ACC112 (cell line): ENCODE results near the gene DENND2C.
A peak's percentile ranks its signal among the peaks of the same experiment; 100 is the strongest.

Experiments used
- H2AFZ ChIP-seq: fragments of 200-600 bp; sonication (generic); one replicate; pipeline ENCODE4 v1.6.0; 2017; ENCODE audit warnings: antibody characterized with exemption, low read length; ENCODE audit not compliant: unreplicated experiment
- H3K27ac ChIP-seq: fragments of 200-600 bp; sonication (generic); 2 replicates; pipeline ENCODE4 v1.5.1; 2014; ENCODE audit warnings: low read depth, mild to moderate bottlenecking, antibody characterized with exemption, low read length, moderate library complexity
- H3K27me3 ChIP-seq: fragments of 200-600 bp; sonication (generic); 2 replicates; pipeline ENCODE4 v1.6.1; 2014; ENCODE audit warnings: mild to moderate bottlenecking, antibody characterized with exemption, low read length, moderate library complexity, mixed read lengths; ENCODE audit not compliant: insufficient read depth
- H3K36me3 ChIP-seq: fragments of 200-600 bp; sonication (generic); 2 replicates; pipeline ENCODE4 v1.6.1; 2016; ENCODE audit warnings: mild to moderate bottlenecking, antibody characterized with exemption, low read length, moderate library complexity, mixed read lengths; ENCODE audit not compliant: insufficient read depth
- H3K4me1 ChIP-seq: fragments of 200-600 bp; sonication (generic); one replicate; pipeline ENCODE4 v1.6.1; 2016; ENCODE audit warnings: low read length, mixed read lengths; ENCODE audit not compliant: insufficient read depth, unreplicated experiment, control insufficient read depth
- H3K4me3 ChIP-seq: fragments of 200-600 bp; sonication (generic); 2 replicates; pipeline ENCODE4 v1.5.1; 2014; ENCODE audit warnings: mild to moderate bottlenecking, low read depth, low read length
- H3K79me2 ChIP-seq: fragments of 200-600 bp; sonication (generic); one replicate; pipeline ENCODE4 v1.6.0; 2016; ENCODE audit warnings: low read length; ENCODE audit not compliant: control insufficient read depth, unreplicated experiment, insufficient read depth

Gene DENND2C

DNA sequence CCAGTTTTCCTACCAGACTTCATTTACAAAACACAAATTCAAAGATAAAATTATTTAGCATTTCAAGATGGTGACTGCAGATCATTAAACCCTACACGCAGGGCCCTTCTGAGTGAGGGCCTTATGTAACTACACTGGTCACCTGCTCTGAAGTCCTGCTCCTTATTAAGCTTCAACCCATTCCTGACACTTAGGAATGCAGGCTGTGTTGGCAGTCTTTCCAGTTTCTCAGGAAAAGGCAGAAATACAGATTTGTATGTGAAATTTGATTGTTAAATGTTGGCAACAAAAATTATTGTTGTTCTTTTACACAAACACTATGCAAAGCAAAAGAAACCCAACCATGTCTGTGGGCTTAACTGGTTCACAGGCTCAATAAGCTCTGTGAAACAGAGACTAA lies 62.6 kb downstream of the DENND2C start:
- no peak overlapping the region for H3K4me3 ChIP-seq

DNA sequence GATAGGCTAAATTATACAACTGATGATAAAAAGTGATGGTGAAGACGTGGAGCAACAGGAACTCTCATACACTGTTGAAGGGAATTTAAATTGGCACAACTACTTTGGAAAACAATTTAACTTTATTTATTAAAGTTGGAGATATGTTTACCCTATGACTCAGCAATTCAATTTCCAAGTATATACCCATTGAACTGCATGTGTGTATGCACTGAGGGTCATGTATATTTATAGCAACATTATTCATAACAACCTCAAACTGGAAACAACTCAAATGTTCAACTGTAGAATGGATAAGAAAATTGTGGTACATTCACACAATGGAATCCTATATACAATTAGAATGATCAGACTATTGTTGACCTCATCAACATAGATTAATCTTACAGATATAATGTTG lies 71.9 kb downstream of the DENND2C start:
- no peaks in the 10 kb centered on the region for H3K27me3 ChIP-seq

More for the DNA sequence above, 62.6 kb downstream of the DENND2C start:
- Histone ChIP-seq H3K27ac (no peak overlapping the region), H2AFZ (no peak overlapping the region), H3K79me2 (no peaks in the 10 kb centered on the region), H3K27me3 (no peaks in the 10 kb centered on the region), H3K4me1 (no peaks in the 10 kb centered on the region), H3K36me3 (no peaks in the 10 kb centered on the region)

DNA sequence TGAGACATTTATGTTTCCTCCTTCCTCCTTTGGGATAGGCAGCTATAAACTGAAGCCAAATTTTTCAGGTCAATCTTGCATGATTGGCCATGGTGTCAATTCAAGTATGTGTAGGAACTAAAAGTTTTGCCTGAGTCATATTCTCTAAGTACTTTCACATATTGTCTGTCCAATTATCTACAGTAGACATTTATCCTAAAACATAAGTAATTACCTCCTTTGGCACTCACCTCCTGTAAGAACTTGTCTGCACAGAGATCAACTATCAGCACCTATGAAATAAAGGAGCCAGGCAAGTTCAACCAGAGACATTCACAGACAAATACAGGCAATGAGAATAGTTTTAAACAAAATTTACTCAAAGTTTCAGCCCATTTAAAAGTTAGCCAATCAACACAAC lies 74.2 kb downstream of the DENND2C start:
- H3K79me2 ChIP-seq, result no peaks in the 10 kb centered on the region
- no peaks in the 10 kb centered on the region for H3K36me3 ChIP-seq
- H3K27ac ChIP-seq, result no peak overlapping the region
- no peaks in the 10 kb centered on the region for H3K27me3 ChIP-seq
- no peak overlapping the region for H2AFZ ChIP-seq
- H3K4me1 ChIP-seq, result peaks cover 7% of the 10 kb centered on the region
- H3K4me3 ChIP-seq, result no peak overlapping the region

More for the DNA sequence above, 71.9 kb downstream of the DENND2C start:
- peaks cover 7% of the 10 kb centered on the region for H3K4me1 ChIP-seq
- no peaks in the 10 kb centered on the region for H3K36me3 ChIP-seq
- H2AFZ ChIP-seq, result peak overlapping the region; percentile 5
- no peaks in the 10 kb centered on the region for H3K79me2 ChIP-seq
- H3K27ac ChIP-seq, result peak overlapping the region; percentile 10; the same call in 1 of the 2 replicates
- H3K4me3 ChIP-seq, result no peak overlapping the region

DNA sequence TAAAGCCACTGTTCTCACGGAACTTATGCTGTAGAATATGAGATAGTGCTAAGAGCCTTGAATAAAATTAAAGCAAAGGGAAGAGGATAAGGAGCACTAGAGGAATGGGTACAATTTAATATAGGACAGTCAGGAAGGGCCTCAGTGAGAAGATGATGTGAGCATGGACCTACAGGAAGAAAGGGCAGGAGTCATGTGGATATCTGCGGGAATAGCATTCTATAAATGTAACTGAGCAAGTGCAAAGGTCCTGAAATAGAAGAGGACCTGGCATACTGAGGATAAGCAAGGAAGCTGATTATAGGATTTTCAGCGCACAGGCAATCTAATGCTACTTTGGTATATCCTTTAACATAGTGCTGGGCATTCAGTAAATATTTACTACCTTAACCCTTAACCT lies 75.8 kb downstream of the DENND2C start:
- no peaks in the 10 kb centered on the region for H3K36me3 ChIP-seq
- H3K27ac ChIP-seq, result no peak overlapping the region
- no peak overlapping the region for H2AFZ ChIP-seq
- no peaks in the 10 kb centered on the region for H3K27me3 ChIP-seq
- no peaks in the 10 kb centered on the region for H3K79me2 ChIP-seq
- no peak overlapping the region for H3K4me3 ChIP-seq
- peaks cover 7% of the 10 kb centered on the region for H3K4me1 ChIP-seq

DNA sequence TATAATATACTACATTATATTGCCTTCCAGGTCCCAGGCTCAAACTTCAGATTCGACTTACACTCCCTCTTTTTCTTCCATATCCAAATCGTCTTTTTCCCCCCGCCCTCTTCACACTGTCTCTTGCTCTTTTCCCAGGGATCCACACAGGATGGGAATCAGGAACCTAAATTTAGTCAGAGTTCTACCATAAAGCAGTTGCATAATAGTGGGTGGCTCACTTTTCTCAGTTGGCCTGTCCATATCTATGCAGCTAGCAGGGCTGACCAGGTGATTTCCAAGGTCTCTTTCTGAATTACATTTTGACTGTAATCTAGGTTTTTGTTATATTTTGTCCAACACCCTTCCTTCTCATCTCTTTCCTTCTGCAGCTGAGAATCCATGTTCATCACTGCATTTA lies 80.7 kb downstream of the DENND2C start:
- no peaks in the 10 kb centered on the region for H3K36me3 ChIP-seq
- no peak overlapping the region for H3K27ac ChIP-seq
- no peaks in the 10 kb centered on the region for H3K27me3 ChIP-seq
- H3K79me2 ChIP-seq, result no peaks in the 10 kb centered on the region
- no peak overlapping the region for H3K4me3 ChIP-seq
- no peak overlapping the region for H2AFZ ChIP-seq
- peaks cover 8% of the 10 kb centered on the region for H3K4me1 ChIP-seq

DNA sequence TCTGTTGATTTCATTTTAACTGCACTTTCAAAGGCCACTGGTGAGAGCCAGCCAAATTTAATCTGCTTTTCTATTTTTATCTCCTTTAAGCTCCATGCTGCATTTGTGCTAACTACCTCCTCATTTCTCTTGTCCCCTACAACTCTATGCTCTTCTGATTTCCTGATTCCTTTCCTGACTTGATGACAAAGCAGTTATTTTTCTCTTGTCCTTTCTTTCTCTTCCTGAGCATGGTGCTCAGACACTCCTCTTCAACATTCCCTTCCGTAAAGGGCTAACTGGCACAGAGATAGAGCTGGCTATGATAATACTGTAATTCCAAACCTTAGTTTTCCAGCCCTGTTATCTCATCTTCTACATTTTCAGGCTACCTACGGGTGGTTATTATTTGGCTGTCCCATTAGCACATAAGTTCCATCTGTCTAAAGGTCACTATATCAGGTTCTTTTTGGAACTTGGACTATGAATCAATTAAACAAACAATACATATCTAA lies 81.6 kb downstream of the DENND2C start:
- no peak overlapping the region for H3K4me3 ChIP-seq
- no peaks in the 10 kb centered on the region for H3K79me2 ChIP-seq
- peaks cover 8% of the 10 kb centered on the region for H3K4me1 ChIP-seq
- H3K27me3 ChIP-seq, result no peaks in the 10 kb centered on the region
- H3K36me3 ChIP-seq, result no peaks in the 10 kb centered on the region
- no peak overlapping the region for H3K27ac ChIP-seq
- no peak overlapping the region for H2AFZ ChIP-seq

DNA sequence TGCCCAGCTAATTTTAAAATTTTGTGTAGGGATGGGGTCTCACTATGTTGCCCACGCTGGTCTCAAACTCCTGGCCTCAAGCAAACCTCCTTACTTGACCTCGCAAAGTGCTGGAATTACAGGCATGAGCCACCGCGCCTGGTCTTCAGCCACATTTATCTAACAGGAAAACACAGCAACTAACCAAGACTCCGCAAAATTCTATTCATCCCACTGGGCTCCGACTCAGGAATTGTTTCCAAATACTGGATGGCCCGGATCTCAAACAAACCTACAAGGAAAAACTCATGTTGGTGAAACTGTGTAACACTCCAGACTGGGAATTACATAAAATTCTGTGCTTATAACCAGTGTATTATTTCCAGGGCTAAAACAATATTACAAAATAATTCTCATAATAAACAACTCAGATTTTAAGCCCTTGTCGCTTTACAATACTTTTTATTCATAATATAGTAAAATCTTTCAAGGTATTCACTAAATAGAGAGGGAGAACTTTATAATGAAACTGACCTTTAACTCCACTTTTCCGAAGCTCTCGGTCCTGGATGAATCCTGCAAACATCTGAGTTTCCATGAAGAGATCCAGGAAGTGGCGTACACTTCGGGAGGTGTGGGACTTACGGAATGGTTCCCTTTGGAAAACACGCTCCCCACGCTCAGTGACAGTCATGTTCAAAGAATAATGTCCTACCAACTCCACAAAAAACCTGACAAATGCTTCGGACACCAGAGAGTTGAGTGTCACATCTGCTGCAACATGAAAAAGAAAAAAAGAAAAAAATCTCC lies 82.5 kb downstream of the DENND2C start:
- H2AFZ ChIP-seq, result no peak overlapping the region
- peaks cover 9% of the 10 kb centered on the region for H3K4me1 ChIP-seq
- no peaks in the 10 kb centered on the region for H3K27me3 ChIP-seq
- H3K36me3 ChIP-seq, result no peaks in the 10 kb centered on the region
- no peak overlapping the region for H3K27ac ChIP-seq
- no peak overlapping the region for H3K4me3 ChIP-seq
- no peaks in the 10 kb centered on the region for H3K79me2 ChIP-seq

DNA sequence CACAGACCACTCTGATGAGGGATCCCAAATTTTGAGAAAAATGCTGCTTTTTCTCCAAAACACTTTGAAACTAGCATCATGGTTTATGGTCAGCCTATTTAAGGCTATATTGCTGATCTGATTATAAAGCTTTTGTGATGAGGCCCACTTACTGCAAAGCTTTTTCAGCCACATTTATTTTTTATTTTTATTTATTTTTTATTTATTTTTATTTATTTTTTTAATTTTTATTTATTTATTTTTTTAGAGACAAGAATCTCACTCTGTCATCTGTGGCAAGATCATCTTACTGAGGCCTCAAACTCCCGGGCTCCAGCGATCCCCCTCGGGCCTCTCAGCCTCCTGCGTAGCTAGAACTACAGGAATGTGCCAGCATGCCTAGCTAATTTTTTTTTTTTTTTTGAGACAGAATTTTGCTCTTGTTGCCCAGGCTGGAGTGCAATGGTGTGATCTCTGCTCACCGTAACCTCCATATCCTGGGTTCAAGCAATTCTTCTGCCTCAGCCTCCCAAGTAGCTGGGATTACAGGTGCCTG lies 83.3 kb downstream of the DENND2C start:
- no peaks in the 10 kb centered on the region for H3K27me3 ChIP-seq

DNA sequence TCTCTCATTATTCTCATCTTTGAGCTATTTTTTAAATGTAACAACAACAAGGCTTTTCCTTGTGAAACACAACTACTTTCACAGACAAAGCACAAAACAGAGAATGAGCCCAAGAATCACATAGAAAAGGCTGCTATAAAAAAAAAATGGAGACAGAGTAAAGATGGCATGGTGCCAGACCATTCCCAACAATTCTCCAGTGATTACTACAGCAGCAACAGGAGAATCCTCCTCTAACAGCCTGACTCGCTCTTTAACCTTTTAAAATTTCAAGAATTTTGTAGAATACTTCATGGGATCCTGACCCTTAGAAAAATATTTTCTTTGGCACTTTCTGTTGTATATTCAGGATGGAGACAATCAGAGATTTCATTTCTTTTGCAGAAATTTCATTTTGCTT lies 84.6 kb downstream of the DENND2C start:
- H3K4me3 ChIP-seq, result no peak overlapping the region
- no peak overlapping the region for H3K27ac ChIP-seq
- no peak overlapping the region for H2AFZ ChIP-seq
- H3K36me3 ChIP-seq, result no peaks in the 10 kb centered on the region
- H3K27me3 ChIP-seq, result no peaks in the 10 kb centered on the region
- H3K4me1 ChIP-seq, result peaks cover 17% of the 10 kb centered on the region
- peaks cover 11% of the 10 kb centered on the region for H3K79me2 ChIP-seq

More for the DNA sequence above, 83.3 kb downstream of the DENND2C start:
- H3K4me3 ChIP-seq, result no peak overlapping the region
- no peaks in the 10 kb centered on the region for H3K36me3 ChIP-seq
- no peaks in the 10 kb centered on the region for H3K79me2 ChIP-seq
- no peak overlapping the region for H2AFZ ChIP-seq
- no peak overlapping the region for H3K27ac ChIP-seq
- peaks cover 16% of the 10 kb centered on the region for H3K4me1 ChIP-seq

DNA sequence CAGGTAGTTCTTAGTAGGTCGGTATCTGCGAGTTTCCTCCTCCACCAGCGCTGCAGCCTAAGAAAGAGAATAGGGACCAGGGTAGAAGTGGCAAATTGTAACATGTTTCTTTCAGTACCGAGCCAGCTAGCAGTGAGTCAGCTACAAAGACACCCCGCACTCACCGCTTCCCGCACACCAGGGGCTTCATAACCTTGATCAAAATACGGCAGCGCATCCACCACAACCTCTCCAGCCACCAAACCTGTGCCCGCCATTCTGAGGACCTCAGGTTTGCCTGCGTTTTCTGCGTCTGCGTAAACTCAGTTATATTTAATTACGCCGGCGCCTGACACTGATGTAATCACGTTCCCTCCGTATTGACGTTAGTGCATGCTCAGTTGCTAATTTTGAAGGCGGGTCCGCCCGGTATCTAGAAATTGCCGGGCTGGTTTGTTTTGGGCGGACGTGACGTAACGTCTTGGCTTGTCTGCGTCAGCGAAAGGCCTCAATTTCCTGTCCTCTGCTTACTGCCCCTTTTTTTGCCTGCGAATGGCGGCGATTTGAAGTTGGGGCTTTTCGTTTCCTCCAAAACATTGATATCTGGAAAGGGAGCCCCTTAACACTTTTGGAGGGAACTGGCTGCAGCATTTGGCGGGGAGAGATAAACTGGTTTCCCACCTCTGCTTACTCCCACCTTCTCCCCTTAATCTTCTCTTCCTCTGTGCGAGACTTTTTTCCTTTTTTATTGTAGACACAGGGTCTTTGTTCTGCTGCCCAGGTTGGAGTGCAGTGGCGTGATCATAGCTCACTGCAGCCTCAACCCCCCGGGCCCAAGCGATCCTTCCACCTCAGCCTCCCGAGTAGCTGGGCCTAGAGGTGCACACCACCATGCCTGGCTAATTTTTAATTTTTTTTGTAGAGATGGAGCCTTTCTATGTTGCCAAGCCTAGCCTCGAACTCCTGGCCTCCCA lies 88.2 kb downstream of the DENND2C start, which contains the start of gene BCAS2:
Gene BCAS2 (minus strand): TSS at position 281 of the 953 bp plus-strand sequence. CDS start 24 bp downstream, at position 257.
- Histone ChIP-seq H3K27ac (peak within 1 kb of the TSS; percentile 64), H3K4me1 (peaks cover 21% of the 10 kb centered on the region), H3K36me3 (peaks cover 8% of the 10 kb centered on the region), H2AFZ (peak within 1 kb of the TSS; percentile 99), H3K4me3 (peak within 1 kb of the TSS; percentile 97), H3K79me2 (peaks cover 26% of the 10 kb centered on the region), H3K27me3 (no peaks in the 10 kb centered on the region)
